HEK293T (cell line): ENCODE measurements around the gene IQCB1.

Source experiments
- ELF4 ChIP-seq: fragments of 450-650 bp; IDR thresholded peaks from 2 replicates; pipeline ENCODE4 v1.6.1; 2017; ENCODE audit warnings: antibody characterized with exemption
- SUZ12 ChIP-seq: fragments of 450-650 bp; IDR thresholded peaks from 2 replicates; pipeline ENCODE4 v1.6.1; 2016; ENCODE audit warnings: mild to moderate bottlenecking

DNA sequence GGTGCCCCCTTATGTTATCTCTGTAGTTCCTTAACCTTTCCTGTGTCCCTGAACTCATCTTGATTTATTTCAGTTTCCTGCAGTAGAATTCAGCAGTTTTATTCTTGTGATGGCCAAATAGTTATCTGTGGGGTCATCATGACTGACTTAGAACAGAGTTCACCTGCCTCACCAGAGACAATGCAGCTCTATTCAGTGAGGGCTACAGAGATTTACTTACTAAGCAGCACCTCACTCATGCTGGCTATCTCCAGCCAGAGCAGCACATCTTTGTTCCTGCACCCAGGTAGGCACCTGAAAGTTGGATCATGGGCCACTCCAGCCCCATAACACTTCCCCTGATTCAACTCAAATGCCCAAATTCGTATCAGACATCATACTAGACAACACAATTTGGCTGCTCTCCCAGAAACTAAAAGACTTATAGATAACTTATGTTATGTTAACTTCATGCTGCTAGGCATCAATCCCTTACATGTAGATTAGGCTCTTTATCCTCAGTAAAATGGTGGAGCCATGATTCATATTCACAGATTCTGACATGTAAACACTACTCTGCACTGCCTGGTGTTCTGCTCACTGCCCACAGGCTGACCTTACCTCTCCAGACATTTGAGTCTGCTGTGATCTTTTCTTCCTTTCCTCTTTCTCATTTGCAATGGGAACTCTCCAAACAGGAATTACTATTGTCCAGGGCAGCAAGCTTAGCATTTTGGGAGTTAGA is 76.0 kb downstream of the IQCB1 start:
- TF ChIP-seq SUZ12 (no peak), ELF4 (no peak)
